HEK293 (cell line): ENCODE data around the gene PDZD8.

Experiments used
- CTCF ChIA-PET: fragments of 350-600 bp; formaldehyde crosslinking; extraction: SDS; loops from one replicate; lab custom pipeline; 2021; ENCODE audit warnings: antibody characterized with exemption; lab: Yijun Ruan, JAX
- POLR2A ChIA-PET: fragments of 300-600 bp; formaldehyde crosslinking; extraction: SDS; loops from one replicate; lab custom pipeline; 2020; ENCODE audit warnings: antibody characterized with exemption, inconsistent platforms; lab: Yijun Ruan, JAX
- H3K27ac ChIP-seq: fragments of 200-500 bp; sonication (Bioruptor generic); 2 replicates; pipeline ENCODE4 v1.5.1; 2014; ENCODE audit warnings: low read depth, low read length, control low read depth, inconsistent platforms; ENCODE audit errors: extremely low read depth
- H3K36me3 ChIP-seq, 2 experiments: fragments of 200-500 bp in 1 of 2; sonication (Bioruptor generic) in 1 of 2; 1 replicate in 1 of 2; 2 replicates in 1 of 2; pipeline ENCODE4 v1.5.1; 2014 to 2017; ENCODE audit warnings: inconsistent platforms in 2 of 2, low read length in 2 of 2; ENCODE audit not compliant: control insufficient read depth in 2 of 2, insufficient read depth in 1 of 2
- H3K4me1 ChIP-seq: fragments of 200-500 bp; sonication (Bioruptor generic); 2 replicates; pipeline ENCODE4 v1.5.1; 2014; ENCODE audit warnings: mild to moderate bottlenecking, low read length, inconsistent platforms; ENCODE audit not compliant: control insufficient read depth, insufficient read depth
- H3K4me3 ChIP-seq: 2 replicates; pipeline ENCODE4 v1.5.1; 2011; ENCODE audit warnings: low read depth, mild to moderate bottlenecking, control low read depth, low read length, moderate library complexity
- H3K9me3 ChIP-seq: fragments of 200-500 bp; sonication (Bioruptor generic); 2 replicates; pipeline ENCODE4 v1.5.1; 2014; ENCODE audit warnings: low read depth, low read length, inconsistent platforms; ENCODE audit not compliant: control insufficient read depth, insufficient read depth
- BCL11B ChIP-seq: fragments of 450-650 bp; formaldehyde crosslinking; IDR thresholded peaks from 2 replicates; pipeline ENCODE4 v1.5.1; 2016; ENCODE audit warnings: low read depth, missing biosample characterization, missing genetic modification characterization
- MEIS1 ChIP-seq: sonication (generic); formaldehyde crosslinking; IDR thresholded peaks from 2 replicates; pipeline ENCODE4 v1.8.1; 2022; ENCODE audit warnings: missing genetic modification reagents, mild to moderate bottlenecking, borderline replicate concordance
- TRIM28 ChIP-seq: IDR thresholded peaks from 2 replicates; pipeline ENCODE4 v1.6.1; 2011; ENCODE audit warnings: low read length, control low read depth, borderline replicate concordance
- ZBTB1 ChIP-seq: fragments of 450-650 bp; formaldehyde crosslinking; IDR thresholded peaks from 2 replicates; pipeline ENCODE4 v1.5.1; 2016; ENCODE audit warnings: missing biosample characterization, missing genetic modification characterization
- ZBTB17 ChIP-seq: fragments of 450-650 bp; formaldehyde crosslinking; IDR thresholded peaks from 2 replicates; pipeline ENCODE4 v1.5.1; 2016; ENCODE audit warnings: missing biosample characterization, missing genetic modification characterization
- ZNF121 ChIP-seq: fragments of 450-650 bp; formaldehyde crosslinking; IDR thresholded peaks from 2 replicates; pipeline ENCODE4 v1.5.1; 2016; ENCODE audit warnings: missing biosample characterization, missing genetic modification characterization
- ZNF175 ChIP-seq: fragments of 450-650 bp; formaldehyde crosslinking; IDR thresholded peaks from 2 replicates; pipeline ENCODE4 v1.5.1; 2016; ENCODE audit warnings: missing biosample characterization, missing genetic modification characterization
- ZNF211 ChIP-seq: fragments of 450-650 bp; formaldehyde crosslinking; IDR thresholded peaks from 2 replicates; pipeline ENCODE4 v1.5.1; 2016; ENCODE audit warnings: low read depth, missing biosample characterization, missing genetic modification characterization
- ZNF23 ChIP-seq: fragments of 450-650 bp; formaldehyde crosslinking; IDR thresholded peaks from 2 replicates; pipeline ENCODE4 v1.5.1; 2016; ENCODE audit warnings: missing biosample characterization, missing genetic modification characterization, borderline replicate concordance
- ZNF239 ChIP-seq: fragments of 450-650 bp; formaldehyde crosslinking; IDR thresholded peaks from 2 replicates; pipeline ENCODE4 v1.5.1; 2016; ENCODE audit warnings: missing biosample characterization, missing genetic modification characterization
- ZNF394 ChIP-seq: fragments of 450-650 bp; formaldehyde crosslinking; IDR thresholded peaks from 2 replicates; pipeline ENCODE4 v1.5.1; 2016; ENCODE audit warnings: missing biosample characterization, missing genetic modification characterization, mild to moderate bottlenecking, moderate library complexity, borderline replicate concordance
- ZNF501 ChIP-seq: fragments of 450-650 bp; formaldehyde crosslinking; IDR thresholded peaks from 2 replicates; pipeline ENCODE4 v1.5.1; 2016; ENCODE audit warnings: missing biosample characterization, missing genetic modification characterization
- ZNF555 ChIP-seq: fragments of 450-650 bp; formaldehyde crosslinking; conservative IDR thresholded peaks from 2 replicates; pipeline ENCODE4 v1.5.1; 2017; ENCODE audit warnings: missing biosample characterization, mild to moderate bottlenecking, missing genetic modification characterization, inconsistent platforms
- ZNF600 ChIP-seq: fragments of 450-650 bp; formaldehyde crosslinking; IDR thresholded peaks from 2 replicates; pipeline ENCODE4 v1.5.1; 2016; ENCODE audit warnings: missing biosample characterization, missing genetic modification characterization
- ZNF626 ChIP-seq: fragments of 450-650 bp; sonication (Bioruptor Pico); formaldehyde crosslinking; IDR thresholded peaks from 2 replicates; pipeline ENCODE4 v1.5.1; 2018; ENCODE audit warnings: missing biosample characterization, missing genetic modification characterization, inconsistent platforms
- ZNF660 ChIP-seq: fragments of 450-650 bp; IDR thresholded peaks from 2 replicates; pipeline ENCODE4 v1.5.1; 2018; ENCODE audit warnings: missing biosample characterization, mild to moderate bottlenecking, missing genetic modification characterization
- ZNF670 ChIP-seq: fragments of 450-650 bp; formaldehyde crosslinking; IDR thresholded peaks from 2 replicates; pipeline ENCODE4 v1.5.1; 2016; ENCODE audit warnings: missing biosample characterization, missing genetic modification characterization, low read depth
- ZNF777 ChIP-seq: fragments of 450-650 bp; formaldehyde crosslinking; IDR thresholded peaks from 2 replicates; pipeline ENCODE4 v1.5.1; 2017; ENCODE audit warnings: missing biosample characterization, missing genetic modification characterization, borderline replicate concordance
- TF ChIP-seq, protein P1 (sequence below): fragments of 450-650 bp; formaldehyde crosslinking; IDR thresholded peaks from 2 replicates; pipeline ENCODE4 v1.5.1; 2016; ENCODE audit warnings: missing biosample characterization, missing genetic modification characterization
- TF ChIP-seq, protein P2 (sequence below): fragments of 450-650 bp; formaldehyde crosslinking; IDR thresholded peaks from 2 replicates; pipeline ENCODE4 v1.5.1; 2016; ENCODE audit warnings: missing biosample characterization, missing genetic modification characterization
- TF ChIP-seq, protein P3 (sequence below): fragments of 450-650 bp; formaldehyde crosslinking; IDR thresholded peaks from 2 replicates; pipeline ENCODE4 v1.5.1; 2016; ENCODE audit warnings: missing biosample characterization, missing genetic modification characterization
- TF ChIP-seq, protein P4 (sequence below): fragments of 450-650 bp; formaldehyde crosslinking; IDR thresholded peaks from 2 replicates; pipeline ENCODE4 v1.5.1; 2016; ENCODE audit warnings: missing biosample characterization, missing genetic modification characterization
- TF ChIP-seq, protein P5 (sequence below): fragments of 450-650 bp; formaldehyde crosslinking; IDR thresholded peaks from 2 replicates; pipeline ENCODE4 v1.5.1; 2016; ENCODE audit warnings: missing biosample characterization, missing genetic modification characterization, borderline replicate concordance

PDZD8 gene

DNA sequence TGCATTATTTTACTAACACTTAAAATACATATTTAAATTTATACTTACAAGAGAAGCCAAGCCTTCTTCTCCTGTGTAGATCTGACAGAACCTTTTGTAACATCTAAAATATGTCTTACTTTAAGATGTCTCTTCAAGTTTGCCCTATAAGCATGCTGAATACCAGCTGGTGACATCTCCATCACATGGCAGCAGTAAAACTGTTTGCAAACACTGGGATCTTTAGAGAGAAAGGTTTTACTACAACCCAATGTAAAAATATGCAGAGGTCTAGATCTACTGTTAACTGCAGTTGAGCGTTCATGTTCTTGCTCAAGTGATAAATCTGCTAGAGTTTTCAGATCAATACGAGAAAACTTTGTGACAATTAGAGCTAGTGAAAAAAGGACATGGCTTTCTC, 23.2 kb downstream of the PDZD8 start (continued):
- TF ChIP-seq ZBTB17 (tag by site-specific recombination) (no peak), ZNF211 (tag by site-specific recombination) (no peak), ZNF501 (no peak), ZBTB1 (tag by site-specific recombination) (no peak)
- TF ChIP-seq, protein P1, sequence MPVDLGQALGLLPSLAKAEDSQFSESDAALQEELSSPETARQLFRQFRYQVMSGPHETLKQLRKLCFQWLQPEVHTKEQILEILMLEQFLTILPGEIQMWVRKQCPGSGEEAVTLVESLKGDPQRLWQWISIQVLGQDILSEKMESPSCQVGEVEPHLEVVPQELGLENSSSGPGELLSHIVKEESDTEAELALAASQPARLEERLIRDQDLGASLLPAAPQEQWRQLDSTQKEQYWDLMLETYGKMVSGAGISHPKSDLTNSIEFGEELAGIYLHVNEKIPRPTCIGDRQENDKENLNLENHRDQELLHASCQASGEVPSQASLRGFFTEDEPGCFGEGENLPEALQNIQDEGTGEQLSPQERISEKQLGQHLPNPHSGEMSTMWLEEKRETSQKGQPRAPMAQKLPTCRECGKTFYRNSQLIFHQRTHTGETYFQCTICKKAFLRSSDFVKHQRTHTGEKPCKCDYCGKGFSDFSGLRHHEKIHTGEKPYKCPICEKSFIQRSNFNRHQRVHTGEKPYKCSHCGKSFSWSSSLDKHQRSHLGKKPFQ (tag by site-specific recombination), result no peak

DNA sequence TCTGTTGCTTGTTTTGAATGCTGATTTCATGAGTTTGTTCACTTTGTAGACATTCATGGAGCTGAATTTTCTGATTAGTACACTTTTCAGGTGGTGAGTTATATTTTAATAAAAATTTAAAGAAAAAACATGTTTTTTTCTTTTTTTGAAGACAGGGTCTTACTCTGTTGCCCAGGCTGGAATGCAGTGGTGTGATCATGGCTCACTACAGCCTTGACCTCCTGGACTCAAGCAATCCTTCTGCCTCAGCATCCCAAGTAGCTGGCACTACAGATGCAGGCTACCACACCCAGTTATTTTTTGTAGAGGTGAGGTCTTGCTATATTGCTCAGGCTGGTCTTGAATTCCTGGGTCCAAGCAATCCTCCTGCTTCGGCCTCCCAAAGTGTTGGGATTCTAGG, 23.7 kb downstream of the PDZD8 start:
- H3K9me3 ChIP-seq, result no peaks in the 10 kb centered on the region
- TF ChIP-seq ZNF600, result no peak
- TF ChIP-seq ZNF121 (tag by site-specific recombination), result peak; percentile 62; the same call in 1 of the 2 replicates
- no peak for TF ChIP-seq ZNF239 (tag by site-specific recombination)
- no peak overlapping the region for H3K27ac ChIP-seq
- peaks cover 23% of the 10 kb centered on the region for H3K4me1 ChIP-seq
- H3K36me3 ChIP-seq, result no peaks in the 10 kb centered on the region; a peak in 1 of 3 replicates
- POLR2A ChIA-PET, result no interaction called here
- no peak overlapping the region for H3K4me3 ChIP-seq
- CTCF ChIA-PET, result interaction anchor here (1.4 kb wide), 1 partner anchor 135 kb away, joined by 4 read pairs; no protein-coding TSS in a partner anchor

DNA sequence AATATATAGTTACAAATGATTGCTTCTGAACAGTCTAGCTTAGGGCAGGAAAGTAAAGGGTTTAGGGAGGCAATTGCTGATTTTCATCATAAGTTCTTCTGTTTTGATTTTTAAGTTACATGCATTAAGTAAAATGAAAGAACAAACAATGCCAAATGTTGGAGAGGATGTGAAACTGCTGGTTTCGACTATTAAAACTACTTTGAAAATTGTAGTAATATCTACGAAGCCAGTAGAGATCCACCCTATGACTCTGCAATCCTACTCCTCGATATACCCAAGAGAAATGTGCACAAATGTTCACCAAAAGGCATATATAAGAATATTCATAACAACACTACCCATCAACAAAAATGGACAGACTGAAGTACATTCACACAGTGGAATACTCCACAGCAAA, 24.3 kb downstream of the PDZD8 start:
- H3K4me1 ChIP-seq, result peaks cover 19% of the 10 kb centered on the region
- no peaks in the 10 kb centered on the region for H3K9me3 ChIP-seq
- H3K36me3 ChIP-seq, result no peaks in the 10 kb centered on the region; a peak in 1 of 3 replicates
- H3K4me3 ChIP-seq, result no peak overlapping the region
- POLR2A ChIA-PET, result no interaction called here
- H3K27ac ChIP-seq, result no peak overlapping the region
- TF ChIP-seq ZNF777 (no peak), TRIM28 (no peak), ZNF660 (tag by site-specific recombination) (no peak), ZNF394 (tag by site-specific recombination) (no peak), ZNF23 (tag by site-specific recombination) (no peak), ZNF626 (tag by site-specific recombination) (no peak), ZNF555 (tag by site-specific recombination) (no peak), ZNF670 (tag by site-specific recombination) (no peak), ZNF501 (no peak), BCL11B (tag by site-specific recombination) (no peak), MEIS1 (CRISPR knock-in tag) (no peak), ZNF175 (tag by site-specific recombination) (no peak)
- TF ChIP-seq, protein P2, sequence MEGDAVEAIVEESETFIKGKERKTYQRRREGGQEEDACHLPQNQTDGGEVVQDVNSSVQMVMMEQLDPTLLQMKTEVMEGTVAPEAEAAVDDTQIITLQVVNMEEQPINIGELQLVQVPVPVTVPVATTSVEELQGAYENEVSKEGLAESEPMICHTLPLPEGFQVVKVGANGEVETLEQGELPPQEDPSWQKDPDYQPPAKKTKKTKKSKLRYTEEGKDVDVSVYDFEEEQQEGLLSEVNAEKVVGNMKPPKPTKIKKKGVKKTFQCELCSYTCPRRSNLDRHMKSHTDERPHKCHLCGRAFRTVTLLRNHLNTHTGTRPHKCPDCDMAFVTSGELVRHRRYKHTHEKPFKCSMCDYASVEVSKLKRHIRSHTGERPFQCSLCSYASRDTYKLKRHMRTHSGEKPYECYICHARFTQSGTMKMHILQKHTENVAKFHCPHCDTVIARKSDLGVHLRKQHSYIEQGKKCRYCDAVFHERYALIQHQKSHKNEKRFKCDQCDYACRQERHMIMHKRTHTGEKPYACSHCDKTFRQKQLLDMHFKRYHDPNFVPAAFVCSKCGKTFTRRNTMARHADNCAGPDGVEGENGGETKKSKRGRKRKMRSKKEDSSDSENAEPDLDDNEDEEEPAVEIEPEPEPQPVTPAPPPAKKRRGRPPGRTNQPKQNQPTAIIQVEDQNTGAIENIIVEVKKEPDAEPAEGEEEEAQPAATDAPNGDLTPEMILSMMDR, result no peak
- TF ChIP-seq, protein P3, sequence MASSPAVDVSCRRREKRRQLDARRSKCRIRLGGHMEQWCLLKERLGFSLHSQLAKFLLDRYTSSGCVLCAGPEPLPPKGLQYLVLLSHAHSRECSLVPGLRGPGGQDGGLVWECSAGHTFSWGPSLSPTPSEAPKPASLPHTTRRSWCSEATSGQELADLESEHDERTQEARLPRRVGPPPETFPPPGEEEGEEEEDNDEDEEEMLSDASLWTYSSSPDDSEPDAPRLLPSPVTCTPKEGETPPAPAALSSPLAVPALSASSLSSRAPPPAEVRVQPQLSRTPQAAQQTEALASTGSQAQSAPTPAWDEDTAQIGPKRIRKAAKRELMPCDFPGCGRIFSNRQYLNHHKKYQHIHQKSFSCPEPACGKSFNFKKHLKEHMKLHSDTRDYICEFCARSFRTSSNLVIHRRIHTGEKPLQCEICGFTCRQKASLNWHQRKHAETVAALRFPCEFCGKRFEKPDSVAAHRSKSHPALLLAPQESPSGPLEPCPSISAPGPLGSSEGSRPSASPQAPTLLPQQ (tag by site-specific recombination), result no peak
- TF ChIP-seq, protein P4, sequence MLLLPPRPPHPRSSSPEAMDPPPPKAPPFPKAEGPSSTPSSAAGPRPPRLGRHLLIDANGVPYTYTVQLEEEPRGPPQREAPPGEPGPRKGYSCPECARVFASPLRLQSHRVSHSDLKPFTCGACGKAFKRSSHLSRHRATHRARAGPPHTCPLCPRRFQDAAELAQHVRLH (tag by site-specific recombination), result no peak
- TF ChIP-seq, protein P5, sequence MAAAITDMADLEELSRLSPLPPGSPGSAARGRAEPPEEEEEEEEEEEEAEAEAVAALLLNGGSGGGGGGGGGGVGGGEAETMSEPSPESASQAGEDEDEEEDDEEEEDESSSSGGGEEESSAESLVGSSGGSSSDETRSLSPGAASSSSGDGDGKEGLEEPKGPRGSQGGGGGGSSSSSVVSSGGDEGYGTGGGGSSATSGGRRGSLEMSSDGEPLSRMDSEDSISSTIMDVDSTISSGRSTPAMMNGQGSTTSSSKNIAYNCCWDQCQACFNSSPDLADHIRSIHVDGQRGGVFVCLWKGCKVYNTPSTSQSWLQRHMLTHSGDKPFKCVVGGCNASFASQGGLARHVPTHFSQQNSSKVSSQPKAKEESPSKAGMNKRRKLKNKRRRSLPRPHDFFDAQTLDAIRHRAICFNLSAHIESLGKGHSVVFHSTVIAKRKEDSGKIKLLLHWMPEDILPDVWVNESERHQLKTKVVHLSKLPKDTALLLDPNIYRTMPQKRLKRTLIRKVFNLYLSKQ, result no peak
- TF ChIP-seq, all 188 proteins: peak for 0
- CTCF ChIA-PET, result interaction anchor here (1.4 kb wide), 1 partner anchor 135 kb away, joined by 4 read pairs; no protein-coding TSS in a partner anchor
